GM12892 (cell line): Measurements from ENCODE around the gene ROCK2.

Source experiments
- POLR2A ChIP-seq: IDR thresholded peaks from 2 replicates; pipeline ENCODE4 v1.6.1; 2011; ENCODE audit warnings: low read depth, low read length, control low read depth
- POLR2AphosphoS5 ChIP-seq: IDR thresholded peaks from 2 replicates; pipeline ENCODE4 v1.6.1; 2011; ENCODE audit warnings: low read depth, low read length, control low read depth

DNA sequence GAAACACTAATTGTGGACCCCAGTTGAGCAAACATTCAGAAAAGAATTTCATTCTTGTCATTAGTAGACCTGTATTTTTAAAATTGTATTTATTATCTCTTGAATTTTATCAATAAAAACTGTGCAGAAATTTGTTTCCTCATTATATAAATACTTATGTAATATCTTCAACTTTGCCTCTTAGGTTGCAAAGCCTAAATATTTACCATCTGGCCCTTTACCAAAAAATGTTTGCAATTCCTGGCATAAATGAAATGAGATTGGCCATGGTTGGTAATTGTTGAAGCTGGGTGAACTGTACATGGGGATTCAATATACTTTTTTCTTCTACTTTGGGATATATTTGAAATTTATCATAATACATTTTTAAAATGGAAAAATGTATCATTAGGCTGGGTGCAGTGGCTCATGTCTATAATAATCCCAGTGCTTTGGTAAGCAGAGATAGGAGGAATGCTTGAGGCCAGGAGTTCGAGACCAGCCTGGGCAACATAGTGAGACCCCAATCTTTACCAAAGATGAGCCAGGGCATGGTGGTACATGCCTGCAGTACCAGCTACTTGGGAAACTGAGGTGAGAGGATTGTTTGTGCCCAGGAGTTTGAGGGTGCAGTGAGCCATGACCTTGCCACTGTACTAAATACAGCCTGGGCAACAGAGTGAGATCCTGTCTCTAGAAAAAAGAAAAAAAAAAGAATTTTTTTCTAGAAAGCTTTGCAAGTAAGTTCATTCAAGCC is 100.2 kb downstream of the ROCK2 start:
- TF ChIP-seq POLR2A (no peak), POLR2AphosphoS5 (no peak)
